GM18907 (cell line): Measurements from ENCODE around the gene VSIR.

Experiments used
- ATAC-seq: cut with Tn5 transposase; IDR thresholded peaks from one replicate; pipeline ENCODE4 v1.9.1; 2021; ENCODE audit warnings: mild to moderate bottlenecking, moderate library complexity; ENCODE audit not compliant: unreplicated experiment

VSIR gene

GRCh38 chr10:71783917-71784678, 10.8 kb upstream of the VSIR start:
- no peak for ATAC-seq

GRCh38 chr10:71782917-71783490, 9.7 kb upstream of the VSIR start:
- ATAC-seq = no peak

- ATAC-seq = no peak
Observed at GRCh38 chr10:71782221-71782916, 9.0 kb upstream of the VSIR start.

- ATAC-seq = no peak
Observed at GRCh38 chr10:71780719-71781118, 7.4 kb upstream of the VSIR start.

- no peak for ATAC-seq
Observed at GRCh38 chr10:71780156-71780555, 6.8 kb upstream of the VSIR start.

- no peak for ATAC-seq
Observed at GRCh38 chr10:71779641-71780040, 6.3 kb upstream of the VSIR start.

GRCh38 chr10:71778071-71778825, 4.9 kb upstream of the VSIR start:
- no peak for ATAC-seq

GRCh38 chr10:71777213-71777985, 4.1 kb upstream of the VSIR start:
- no peak for ATAC-seq

- ATAC-seq = no peak
Observed at GRCh38 chr10:71776481-71776925, 3.2 kb upstream of the VSIR start.

- ATAC-seq = no peak
Observed at GRCh38 chr10:71774916-71775702, 1.8 kb upstream of the VSIR start.

- ATAC-seq = no peak
Observed at GRCh38 chr10:71772832-71773220, 494 bp downstream of the VSIR start.

- no peak for ATAC-seq
Observed at GRCh38 chr10:71771821-71772617, 1.3 kb downstream of the VSIR start.

- no peak for ATAC-seq
Observed at GRCh38 chr10:71771204-71771603, 2.1 kb downstream of the VSIR start.

- no peak for ATAC-seq
Observed at GRCh38 chr10:71770789-71771188, 2.5 kb downstream of the VSIR start.

GRCh38 chr10:71770255-71770654, 3.1 kb downstream of the VSIR start:
- no peak for ATAC-seq

GRCh38 chr10:71769279-71769823, 4.0 kb downstream of the VSIR start:
- ATAC-seq = peak; percentile 32

GRCh38 chr10:71767420-71768035, 5.8 kb downstream of the VSIR start:
- ATAC-seq = no peak

GRCh38 chr10:71766717-71767419, 6.5 kb downstream of the VSIR start:
- ATAC-seq = no peak
